IPS-18c (cell line): Measurements from ENCODE around the gene CPT1A.

Source experiments
- H3K4me3 ChIP-seq: 2 replicates; pipeline ENCODE4 v1.7.0; 2013; ENCODE audit warnings: low read depth, mild to moderate bottlenecking, low read length, moderate library complexity; ENCODE audit not compliant: insufficient read depth
- H3K9me3 ChIP-seq: one replicate; pipeline ENCODE4 v1.6.1; 2013; ENCODE audit warnings: mild to moderate bottlenecking, low read length, moderate library complexity; ENCODE audit not compliant: control insufficient read depth, insufficient read depth

Gene CPT1A

GRCh38 chr11:68839054-68839865 is 2.5 kb downstream of the CPT1A start:
- Histone ChIP-seq H3K9me3 (no peaks in the 10 kb centered on the region), H3K4me3 (peak overlapping the region; percentile 64)

DNA sequence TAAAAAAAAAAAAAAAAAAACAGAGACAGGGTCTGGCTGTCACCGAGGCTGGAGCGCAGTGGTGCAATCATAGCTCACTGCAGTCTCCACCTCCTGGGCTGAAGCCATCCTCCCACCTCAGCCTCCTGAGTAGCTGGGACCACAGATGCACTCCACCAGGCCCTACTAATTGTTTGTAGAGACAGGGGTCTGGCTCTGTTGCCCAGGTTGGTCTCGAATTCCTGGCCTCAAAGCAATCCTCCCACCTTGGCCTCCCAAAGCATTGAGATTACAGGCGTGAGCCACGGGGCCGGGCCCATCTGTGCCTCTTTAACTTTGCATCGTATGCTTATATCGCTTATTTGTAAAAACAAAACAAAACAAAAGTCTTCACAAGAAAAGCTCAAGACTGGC is 3.1 kb downstream of the CPT1A start:
- Histone ChIP-seq H3K4me3 (peak overlapping the region; percentile 47), H3K9me3 (no peaks in the 10 kb centered on the region)

DNA sequence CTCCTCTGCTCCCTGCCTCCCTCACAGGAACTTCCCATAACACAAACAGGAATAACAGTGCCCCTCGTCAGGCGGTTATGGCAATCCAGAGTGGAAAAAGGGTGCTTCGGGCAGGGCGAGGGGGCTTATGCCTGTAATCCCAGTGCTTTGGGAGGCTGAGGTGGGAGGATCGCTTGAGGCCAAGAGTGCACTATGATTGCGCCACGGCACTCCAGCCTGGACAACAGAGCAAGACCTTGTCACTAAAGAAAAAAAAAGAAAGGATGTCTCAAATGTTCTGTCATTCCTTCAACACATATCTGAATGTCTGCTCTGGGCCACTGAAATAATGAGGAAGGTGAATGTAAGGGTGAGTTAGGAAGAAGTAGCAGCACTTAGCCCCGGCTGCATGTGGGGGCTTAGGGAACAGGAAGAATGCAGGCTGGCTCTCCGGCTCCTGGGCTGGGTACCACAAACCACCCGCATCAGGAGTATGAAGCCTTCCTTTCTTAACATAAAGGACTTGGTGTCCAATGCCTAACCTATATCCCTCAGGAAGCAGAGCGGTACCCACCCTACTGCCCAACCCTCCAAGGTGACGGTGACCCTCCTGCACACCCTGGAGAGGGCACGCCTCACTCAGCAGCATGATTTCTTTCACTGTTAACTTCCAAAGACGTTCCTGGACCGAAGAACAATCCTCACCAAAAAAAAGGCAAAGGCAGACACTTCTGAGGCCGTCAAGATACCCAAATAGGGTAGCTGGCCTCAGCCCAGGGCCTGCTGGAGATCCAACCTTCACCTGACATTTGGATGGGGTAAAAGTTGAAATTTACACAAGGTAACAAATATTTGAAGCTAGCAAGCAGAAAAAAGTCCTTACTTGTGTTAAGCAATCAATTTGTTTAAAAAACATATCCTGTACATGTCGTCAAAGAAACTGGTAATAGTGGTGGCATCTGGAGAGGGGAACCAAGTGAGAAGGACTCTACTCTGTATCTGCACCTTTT is 3.8 kb downstream of the CPT1A start:
- Histone ChIP-seq H3K9me3 (no peaks in the 10 kb centered on the region), H3K4me3 (no peak overlapping the region)

DNA sequence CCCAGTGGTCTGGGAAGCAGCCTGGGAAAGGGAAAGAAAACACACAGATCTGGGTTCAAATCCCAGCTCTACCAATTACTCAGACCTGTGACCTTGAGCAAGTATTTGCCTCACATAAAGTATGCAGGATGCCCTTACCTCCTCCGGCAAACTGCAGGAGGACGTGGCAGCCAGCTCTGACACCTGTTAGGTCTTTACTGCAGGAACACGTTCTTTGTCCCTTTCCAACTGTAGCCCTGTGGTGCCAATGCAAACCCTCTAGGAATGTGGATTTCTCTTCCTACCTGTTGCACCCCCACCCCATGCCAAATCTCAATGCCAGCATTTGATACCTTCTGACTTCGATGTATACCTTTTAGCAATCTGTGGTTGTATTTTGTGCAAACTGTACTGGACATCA is 6.0 kb downstream of the CPT1A start:
- H3K4me3 ChIP-seq = no peak overlapping the region
- H3K9me3 ChIP-seq = no peaks in the 10 kb centered on the region

GRCh38 chr11:68835328-68835727 is 6.4 kb downstream of the CPT1A start:
- Histone ChIP-seq H3K9me3 (no peaks in the 10 kb centered on the region), H3K4me3 (no peak overlapping the region)

DNA sequence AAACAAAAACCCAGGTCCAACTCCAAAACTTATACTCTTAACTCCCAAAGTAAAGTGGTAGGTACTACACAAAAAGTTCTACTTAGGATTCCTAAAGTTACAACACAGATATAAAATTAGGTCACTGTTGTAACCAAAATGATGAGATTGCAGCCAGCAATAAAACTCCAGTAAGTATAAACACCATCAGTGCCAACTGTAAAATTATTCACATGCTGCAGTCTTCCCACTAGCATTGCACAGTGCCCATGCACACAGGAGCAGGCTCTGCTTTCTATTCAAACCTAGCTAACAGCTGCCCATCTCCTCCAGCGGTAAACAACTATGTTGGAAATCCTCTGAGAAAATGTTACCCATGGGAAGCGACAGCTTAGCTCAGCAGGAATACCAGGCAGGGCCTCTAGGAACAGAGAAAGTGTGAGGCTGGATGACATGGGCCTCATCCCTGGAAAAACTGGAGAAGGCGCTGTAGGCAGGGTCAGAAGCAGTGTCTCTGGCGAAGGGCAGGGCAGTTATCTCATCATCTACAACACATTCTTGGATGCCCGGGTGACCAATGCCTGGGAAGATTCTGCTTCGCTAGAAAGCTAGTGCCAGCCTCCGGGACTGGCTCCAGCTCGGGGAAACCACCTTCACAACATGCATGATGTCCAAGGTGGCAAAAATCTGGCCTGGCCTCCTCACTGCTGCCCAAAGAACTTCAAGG is 9.1 kb downstream of the CPT1A start:
- Histone ChIP-seq H3K9me3 (no peaks in the 10 kb centered on the region), H3K4me3 (no peak overlapping the region)

- Histone ChIP-seq H3K4me3 (no peak overlapping the region), H3K9me3 (no peaks in the 10 kb centered on the region)
Observed at GRCh38 chr11:68831124-68831523, 10.6 kb downstream of the CPT1A start.

- Histone ChIP-seq H3K4me3 (no peak overlapping the region), H3K9me3 (no peaks in the 10 kb centered on the region)
Observed at GRCh38 chr11:68829581-68829980, 12.1 kb downstream of the CPT1A start.

GRCh38 chr11:68828957-68829356 is 12.8 kb downstream of the CPT1A start:
- Histone ChIP-seq H3K4me3 (no peak overlapping the region), H3K9me3 (no peaks in the 10 kb centered on the region)

- no peak overlapping the region for H3K4me3 ChIP-seq
- no peaks in the 10 kb centered on the region for H3K9me3 ChIP-seq
Observed at GRCh38 chr11:68828155-68828931, 13.4 kb downstream of the CPT1A start.

DNA sequence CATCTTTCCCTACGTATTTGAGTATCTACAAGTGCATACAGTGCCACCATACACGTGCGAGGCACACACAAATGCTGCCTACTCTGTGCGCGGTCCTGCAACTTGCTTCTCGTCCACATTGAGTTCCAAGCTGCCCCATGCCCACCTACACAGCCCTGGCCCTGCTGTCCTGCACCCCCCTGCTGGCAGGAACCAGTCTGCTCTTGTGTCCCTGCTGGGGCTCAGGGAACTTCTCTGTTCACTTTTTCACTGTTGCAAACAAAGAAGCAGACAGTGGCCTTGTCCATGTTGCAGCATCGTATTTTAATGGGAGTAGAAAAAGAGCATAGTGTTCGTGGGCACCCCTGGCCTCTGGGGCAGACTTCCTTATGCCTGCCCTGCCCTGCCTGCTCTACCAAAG is 14.0 kb downstream of the CPT1A start:
- no peak overlapping the region for H3K4me3 ChIP-seq
- no peaks in the 10 kb centered on the region for H3K9me3 ChIP-seq

DNA sequence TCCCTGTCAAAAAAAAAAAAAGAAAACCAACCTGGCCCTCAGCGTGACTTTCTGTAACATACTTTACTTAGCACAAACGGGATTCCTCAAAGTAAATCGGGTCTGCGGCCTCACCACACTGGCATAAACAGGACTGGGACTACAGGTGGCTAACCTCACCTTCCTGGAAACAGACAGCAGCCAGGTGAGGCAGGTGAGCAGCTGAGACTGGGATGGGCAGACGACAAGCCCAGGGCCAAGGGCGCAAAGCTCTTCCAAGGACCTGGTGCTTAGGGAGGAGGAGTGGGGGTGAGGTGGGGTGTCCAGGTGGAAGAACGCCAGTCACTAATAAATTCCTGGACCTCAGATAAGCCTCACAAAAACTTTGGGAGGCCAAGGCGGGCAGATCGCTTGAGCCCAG is 15.0 kb downstream of the CPT1A start:
- Histone ChIP-seq H3K4me3 (no peak overlapping the region), H3K9me3 (no peaks in the 10 kb centered on the region)

DNA sequence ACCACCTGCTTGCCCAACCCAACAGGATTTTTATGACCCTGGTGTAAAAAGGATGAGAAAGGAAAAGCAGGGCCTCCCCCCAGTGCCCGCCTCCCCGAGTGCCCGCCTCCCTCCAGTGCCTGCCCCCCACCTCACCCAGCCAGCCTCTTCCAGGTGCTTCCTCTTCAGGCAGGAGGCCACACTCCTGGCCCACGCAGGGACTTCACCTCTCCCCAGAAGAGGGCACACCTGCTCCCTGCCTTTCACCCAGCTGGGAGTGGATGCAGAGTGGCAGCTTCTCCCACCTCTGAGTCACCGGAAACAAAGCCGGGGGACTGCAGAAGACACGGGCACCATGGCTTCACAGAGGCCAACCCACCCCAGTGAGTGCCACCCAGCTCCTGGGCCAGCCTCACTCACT is 16.1 kb downstream of the CPT1A start:
- H3K9me3 ChIP-seq = no peaks in the 10 kb centered on the region
- no peak overlapping the region for H3K4me3 ChIP-seq

GRCh38 chr11:68822546-68822945 is 19.2 kb downstream of the CPT1A start:
- H3K4me3 ChIP-seq = no peak overlapping the region
- H3K9me3 ChIP-seq = no peaks in the 10 kb centered on the region

DNA sequence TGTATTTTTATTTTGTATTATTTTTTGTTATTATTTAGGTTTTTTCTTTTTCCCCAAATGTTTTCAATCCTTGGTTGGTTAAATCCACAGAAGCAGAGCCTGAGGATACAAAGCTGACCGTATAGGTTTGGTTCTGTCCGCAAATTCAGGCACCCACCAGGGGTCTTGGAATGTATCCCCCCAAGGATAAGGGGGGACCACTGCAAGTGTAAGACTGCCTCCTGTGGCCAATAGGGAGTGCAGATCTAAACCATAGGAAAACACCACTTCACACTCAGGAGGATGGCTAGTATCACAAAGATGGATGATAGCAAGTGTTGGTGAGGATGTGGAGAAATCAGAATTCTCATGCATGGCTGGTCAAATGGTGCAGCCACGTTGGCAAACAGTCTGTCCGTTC is 20.0 kb downstream of the CPT1A start:
- Histone ChIP-seq H3K9me3 (no peaks in the 10 kb centered on the region), H3K4me3 (no peak overlapping the region)

DNA sequence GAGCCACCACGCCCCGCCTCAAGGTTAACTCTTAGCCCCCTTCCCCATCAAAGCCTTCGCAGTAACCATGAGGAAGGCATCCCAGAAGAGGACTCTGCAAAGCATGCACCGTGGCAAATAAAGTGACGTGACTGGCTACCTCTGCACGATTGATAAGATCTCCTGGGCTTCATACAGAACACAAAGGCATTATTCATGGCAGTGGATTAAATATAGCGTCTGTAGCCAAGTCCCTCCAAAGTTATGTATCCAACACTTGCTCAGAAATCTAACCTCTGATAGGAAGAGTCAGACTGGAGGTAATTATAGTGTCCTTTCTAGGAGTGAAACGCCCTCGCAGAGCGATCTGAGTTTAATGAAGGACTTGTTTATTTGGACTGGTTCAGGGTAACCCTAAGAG is 22.4 kb downstream of the CPT1A start:
- peaks cover 2% of the 10 kb centered on the region for H3K9me3 ChIP-seq
- no peak overlapping the region for H3K4me3 ChIP-seq

DNA sequence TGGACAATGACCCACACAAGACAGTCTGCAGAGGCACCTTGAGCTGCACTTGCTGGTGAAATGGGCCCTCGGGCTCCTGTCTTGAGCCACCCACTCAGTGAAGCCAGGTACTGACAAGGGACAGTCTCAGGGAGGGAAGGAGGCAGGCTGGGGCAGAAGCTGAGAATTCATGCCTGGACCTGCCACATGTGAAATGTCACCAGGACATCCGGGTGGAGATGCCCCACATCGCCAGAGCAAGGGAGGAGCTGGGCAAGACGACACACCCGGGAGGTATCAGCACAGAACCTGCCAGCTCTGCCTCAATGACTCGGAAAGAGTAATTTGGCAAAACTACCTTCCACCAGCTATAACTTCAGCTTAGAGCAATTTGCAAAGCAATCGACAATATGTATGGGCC is 23.5 kb downstream of the CPT1A start:
- Histone ChIP-seq H3K9me3 (peaks cover 2% of the 10 kb centered on the region), H3K4me3 (no peak overlapping the region)
